HG02870 (cell line): ENCODE measurements around the gene GPM6B.

Experiments used
- ATAC-seq: cut with Tn5 transposase; IDR thresholded peaks from one replicate; pipeline ENCODE4 v1.9.1; 2021; ENCODE audit warnings: mild to moderate bottlenecking, moderate library complexity; ENCODE audit not compliant: unreplicated experiment

GPM6B gene, protein sequence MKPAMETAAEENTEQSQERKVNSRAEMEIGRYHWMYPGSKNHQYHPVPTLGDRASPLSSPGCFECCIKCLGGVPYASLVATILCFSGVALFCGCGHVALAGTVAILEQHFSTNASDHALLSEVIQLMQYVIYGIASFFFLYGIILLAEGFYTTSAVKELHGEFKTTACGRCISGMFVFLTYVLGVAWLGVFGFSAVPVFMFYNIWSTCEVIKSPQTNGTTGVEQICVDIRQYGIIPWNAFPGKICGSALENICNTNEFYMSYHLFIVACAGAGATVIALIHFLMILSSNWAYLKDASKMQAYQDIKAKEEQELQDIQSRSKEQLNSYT

DNA sequence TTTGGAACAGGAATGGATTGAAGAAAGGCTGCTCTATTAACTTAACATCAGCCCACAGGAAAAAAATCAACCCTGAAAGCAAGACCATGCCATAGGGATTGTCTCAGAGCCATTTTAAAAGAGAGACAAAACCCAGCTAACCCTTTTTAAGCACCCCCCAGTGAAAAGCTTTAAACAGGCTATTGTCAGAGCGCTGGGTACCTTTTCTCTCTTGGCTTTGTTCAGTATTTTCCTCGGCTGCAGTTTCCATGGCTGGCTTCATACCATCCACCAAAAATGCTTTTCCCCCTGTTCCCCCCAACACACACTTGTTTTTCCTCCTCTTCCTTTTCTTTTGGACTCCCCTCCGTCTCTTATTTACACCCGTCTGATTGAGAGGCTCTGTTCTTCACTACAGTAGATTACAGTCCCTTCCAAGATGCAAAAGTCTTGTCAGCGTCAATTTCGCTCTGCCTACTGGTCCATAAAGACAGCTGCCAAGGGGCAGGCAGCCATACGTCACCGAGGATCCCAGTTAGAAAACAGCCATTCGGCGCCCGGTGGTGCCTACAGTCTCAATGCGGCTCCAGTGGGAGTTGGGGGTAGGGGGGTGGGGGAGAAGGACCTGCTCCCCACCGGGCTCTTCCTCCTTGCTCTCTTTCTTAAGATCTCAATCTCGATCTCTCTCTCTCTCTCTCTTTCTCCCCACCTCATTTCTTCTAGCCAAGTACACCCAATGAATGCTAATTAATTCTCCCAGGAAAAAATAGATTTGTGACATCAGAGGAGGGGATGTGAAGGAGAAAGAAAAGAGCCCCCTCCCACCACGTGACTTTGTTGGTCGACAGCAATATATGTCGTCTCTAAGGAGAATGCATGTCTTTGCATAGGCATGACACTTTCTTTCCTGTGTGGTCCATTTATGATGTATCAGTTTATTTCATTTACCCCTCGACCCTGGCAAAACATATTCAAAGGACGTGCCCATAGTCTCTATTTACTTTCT lies at the start of gene GPM6B:
Gene GPM6B, minus strand, starts transcription at position 451 of the 985 bp plus-strand sequence. Its CDS starts 189 bp downstream, at position 262.
- no peak for ATAC-seq

DNA sequence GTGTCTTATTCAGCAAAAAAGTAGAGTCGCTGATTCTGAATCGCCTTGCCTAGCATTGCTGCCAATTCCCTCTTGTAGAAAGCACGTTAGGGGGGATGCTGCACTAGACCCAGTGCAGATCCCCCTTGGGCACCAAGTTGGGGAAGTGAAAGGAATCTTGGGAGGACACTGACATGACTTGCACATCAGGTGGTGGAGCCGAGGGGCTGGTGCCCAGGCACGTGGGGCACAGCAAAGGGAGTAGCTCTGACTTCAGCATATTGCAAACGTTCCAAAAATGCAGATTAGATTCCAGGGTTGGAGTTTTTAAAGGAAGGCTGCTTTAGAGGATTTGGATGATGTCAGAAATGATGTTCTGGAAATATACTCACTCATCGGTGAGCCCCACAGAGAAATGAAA lies 47.4 kb upstream of the GPM6B start:
- ATAC-seq = no peak

DNA sequence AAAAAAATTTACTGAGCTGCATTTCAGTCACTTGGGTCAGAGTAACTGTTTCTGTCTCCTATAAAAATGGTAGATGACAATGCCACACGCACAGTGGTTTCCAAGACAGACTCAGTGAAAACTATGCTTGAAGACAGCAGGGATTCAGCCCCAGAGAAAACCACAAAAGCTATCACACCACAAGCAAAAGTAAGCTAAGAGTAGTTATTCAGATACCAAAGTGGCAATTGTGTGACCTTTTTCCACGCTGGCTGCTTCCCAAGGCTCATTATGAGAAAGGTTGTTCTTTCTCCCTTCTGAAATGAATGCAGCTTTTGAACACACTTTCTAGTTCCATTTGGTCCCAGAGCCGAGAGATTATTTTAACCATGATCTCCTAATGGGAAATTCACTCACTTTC lies 46.4 kb upstream of the GPM6B start:
- no peak for ATAC-seq

DNA sequence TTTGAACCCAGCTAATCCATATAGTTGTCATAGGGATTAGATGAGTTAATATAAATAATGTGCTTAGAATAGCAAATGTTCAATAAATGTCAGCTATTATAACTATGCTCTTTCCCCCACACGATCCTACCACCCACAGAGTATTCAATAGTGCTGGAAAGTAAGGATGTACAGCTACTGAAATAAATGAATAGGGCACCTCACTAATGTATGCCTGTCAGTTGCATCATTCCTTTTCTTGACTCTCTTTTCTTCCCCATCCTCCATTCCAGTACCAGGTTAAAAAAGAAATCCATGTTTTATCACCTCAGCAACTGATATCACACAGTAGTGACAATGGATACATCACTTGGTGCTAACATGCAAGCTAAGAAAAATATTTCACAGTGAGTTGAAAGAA lies 42.8 kb upstream of the GPM6B start:
- ATAC-seq = no peak

DNA sequence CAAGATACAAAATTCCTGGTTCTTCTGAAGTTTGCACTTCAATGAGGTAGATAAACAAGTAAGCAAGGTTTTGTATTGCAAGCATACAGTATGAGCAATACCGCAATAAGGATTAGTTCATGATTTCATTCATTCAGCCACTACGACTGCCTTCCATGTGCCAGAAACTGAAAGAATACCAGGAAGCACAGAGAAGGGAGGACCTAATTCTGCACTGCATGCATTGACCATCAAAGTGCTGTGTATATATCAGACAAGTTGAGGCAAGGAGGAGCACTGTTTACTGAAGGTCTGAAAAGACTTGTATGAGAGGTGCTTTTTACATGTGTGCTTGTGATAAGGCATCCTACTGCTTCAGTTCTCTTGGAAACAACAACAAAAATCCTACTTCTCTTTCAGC lies 40.9 kb upstream of the GPM6B start:
- ATAC-seq = no peak

DNA sequence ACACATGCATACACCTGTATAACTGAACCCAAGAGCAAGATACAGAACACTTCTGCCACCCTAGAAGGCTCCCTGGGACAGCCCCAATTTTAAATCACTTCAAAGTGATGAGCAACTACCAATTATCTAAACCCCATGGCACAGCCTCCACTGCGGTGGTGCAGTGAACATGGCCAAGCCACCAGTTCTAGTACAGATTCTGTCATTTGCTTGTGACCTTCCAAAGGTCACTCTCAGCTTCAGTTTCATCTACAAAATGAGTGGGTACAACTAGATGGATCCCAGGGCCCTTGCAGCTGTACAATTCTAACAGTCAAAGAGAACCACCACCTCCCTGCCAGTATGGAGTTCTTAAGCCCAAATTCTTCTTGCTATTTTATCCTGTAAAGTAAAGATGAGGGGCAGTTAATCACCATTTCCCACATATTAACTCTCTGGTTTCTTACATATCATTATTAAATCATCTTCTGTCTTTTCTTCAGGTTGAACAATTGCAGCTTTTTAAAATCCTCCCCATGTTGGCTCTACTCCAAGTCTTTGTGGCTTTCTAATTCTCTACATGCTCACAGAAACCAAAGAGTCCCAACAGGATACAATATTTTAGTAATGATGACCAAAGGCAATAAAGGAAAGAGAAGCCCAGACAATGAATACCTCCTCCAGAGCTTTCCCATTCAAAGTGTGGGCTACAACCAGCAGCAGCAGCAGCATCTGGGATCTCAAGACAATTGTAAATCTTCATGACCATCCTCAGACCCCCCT lies 39.0 kb upstream of the GPM6B start:
- no peak for ATAC-seq

DNA sequence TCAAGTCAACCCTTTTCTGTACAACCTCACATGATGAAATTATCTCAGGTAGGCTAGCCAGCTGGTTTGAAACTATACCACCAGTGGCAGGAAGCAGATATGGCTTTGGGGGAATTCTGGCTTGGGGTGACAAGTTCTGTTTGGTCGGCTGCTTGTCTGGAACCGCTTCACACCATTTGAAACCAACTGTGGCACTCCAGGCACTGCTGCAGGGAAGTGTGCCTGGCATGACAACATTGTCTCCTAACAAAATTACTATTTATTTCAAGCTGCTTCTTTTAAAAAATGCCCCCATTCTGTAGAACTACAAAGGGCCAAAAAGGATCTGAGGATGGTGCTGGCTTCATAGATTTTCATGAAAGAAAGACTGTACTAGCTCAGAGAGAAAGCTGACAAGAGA lies 37.1 kb upstream of the GPM6B start:
- no peak for ATAC-seq

DNA sequence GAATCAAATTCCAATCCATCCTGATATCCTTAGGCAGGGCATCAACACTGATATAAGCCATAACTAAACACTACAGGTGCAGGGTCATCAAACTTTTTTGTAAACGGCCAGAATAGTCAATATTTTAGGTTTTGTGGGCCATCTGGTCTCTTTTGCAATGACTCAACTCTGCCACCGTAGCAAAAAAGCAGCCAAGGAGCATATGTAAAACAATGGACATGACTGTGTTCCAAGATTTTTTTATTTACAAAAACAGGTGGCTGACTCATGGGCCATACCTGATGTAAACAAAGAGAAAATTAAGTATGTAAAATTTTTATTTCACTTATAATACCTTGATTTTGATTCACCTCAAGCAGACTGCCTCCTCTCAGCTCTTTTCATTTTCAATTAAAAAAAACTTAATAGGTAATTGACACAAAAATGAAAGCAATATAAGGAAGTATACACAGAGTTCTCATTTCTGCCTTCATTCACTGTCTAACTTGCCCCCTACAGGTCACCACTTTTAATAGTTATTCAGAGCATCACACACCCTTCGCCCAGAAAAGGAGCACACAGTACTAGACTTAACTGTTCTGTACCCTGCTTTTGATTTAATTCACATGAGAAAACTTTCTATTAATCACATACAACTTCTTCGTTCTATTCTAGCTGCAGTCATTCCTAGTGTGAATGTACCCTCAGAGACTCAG lies 35.3 kb upstream of the GPM6B start:
- ATAC-seq = peak; percentile 48

DNA sequence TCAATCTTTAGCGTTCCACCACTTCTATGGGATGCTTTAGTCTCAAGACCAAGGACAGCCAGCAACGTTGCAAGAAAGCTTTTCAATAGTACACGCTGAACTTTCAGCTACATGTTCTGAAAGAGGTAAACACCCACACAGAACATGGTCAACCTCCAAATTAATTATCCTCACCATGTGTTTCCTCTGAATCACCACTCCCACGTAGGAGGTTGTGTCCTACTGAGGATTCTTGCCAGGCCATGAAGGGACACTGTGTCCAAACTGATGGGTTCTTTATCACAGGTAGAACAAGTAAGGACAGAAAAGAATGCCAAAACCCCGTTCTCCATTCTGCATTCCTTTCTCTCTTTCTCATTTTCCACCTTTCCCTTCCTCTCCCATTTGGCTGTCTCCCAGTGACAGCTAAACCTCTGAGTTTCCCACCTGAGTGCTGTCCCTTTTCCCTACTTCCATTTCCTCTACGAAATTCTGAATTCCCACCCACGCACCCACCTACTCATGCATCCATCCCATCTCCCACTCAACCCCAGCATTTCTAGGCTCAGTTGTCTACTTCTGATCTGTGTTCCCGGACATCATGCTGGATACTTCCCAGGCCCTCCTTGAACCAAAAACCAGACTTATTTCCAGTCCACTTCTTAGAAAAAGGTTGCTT lies 29.0 kb upstream of the GPM6B start:
- no peak for ATAC-seq

DNA sequence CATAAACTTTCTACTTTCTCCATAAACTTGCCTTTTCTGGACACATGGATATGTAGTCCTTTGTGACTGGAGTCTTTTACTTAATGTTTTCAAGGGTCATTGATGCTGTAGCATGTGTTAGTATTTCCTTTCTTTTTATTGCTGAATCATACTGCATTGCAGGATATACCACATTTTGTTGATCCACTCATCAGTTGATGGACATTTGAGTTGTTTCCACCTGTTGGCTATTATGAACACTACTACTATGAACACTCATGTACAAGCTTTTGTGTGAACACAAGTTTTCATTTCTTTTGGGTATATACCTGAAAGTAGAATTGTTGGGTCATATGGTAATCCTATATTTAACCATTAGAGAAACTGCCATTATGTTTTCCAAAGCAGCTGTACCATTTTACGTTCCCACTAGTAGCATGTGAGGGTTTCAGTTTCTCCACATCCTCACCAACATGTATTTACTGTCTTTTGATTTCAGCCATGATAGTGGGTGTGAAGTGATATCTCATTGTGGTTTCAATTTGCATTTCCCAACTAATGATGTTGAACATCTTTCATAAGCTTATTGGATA lies 26.3 kb upstream of the GPM6B start:
- no peak for ATAC-seq

DNA sequence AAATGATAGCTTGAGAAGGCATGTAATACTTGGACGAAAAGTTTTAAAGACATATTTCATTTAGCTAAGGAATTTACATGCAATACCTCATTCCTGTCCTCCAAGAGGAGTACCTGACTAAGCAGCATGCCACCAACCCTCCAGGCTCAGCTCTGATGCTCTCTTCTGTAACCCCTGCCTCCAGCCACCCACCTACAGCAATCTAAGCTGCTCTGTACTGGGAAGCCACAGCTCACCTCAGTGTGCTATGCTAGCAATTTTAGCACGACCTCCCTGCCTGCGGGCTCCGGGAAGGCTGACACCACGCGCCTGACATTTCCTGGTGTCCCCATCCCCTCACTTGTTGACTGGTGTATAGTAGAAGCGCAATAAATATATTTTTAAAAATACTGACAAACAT lies 23.2 kb upstream of the GPM6B start:
- no peak for ATAC-seq

DNA sequence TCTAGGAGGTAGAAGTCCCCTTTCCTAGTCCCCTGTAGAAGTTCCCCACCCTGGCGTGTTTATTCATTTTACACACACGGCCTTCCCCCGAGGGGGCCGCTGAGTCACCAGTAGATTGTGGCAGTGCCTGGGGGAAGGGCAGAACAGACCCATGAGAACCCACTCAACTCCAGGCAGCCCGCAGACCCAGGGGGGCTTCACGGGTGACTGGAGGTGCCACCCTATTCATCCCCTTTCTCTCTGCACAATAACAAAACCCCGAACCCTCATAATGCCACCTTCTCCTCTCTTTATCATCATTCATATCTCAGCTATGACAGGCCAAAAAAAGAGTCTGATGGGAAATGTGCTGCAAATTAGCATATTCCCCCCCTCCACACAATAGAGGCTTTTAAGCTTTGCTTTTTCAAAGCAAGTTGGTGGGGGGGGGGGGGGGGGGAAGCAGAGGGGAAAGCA lies 20.4 kb upstream of the GPM6B start:
- ATAC-seq = no peak

DNA sequence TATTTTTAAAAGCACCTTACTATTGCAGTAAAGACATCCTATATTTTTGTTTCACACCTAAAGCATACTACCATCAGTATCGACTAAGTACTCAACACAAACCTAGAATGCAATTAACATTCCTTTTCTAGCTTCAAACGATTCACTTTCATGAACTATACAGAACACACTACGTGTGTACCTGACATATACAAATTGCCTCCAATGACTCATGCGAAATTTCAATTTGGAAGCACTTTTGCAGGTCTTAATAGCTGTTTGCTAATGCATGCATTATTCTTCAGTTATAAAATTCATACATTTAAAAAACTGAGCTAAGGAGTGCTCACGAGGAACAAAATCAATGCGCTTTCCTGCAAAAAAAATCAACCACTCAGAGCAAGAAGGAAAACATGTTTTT lies 19.7 kb upstream of the GPM6B start:
- ATAC-seq = no peak

DNA sequence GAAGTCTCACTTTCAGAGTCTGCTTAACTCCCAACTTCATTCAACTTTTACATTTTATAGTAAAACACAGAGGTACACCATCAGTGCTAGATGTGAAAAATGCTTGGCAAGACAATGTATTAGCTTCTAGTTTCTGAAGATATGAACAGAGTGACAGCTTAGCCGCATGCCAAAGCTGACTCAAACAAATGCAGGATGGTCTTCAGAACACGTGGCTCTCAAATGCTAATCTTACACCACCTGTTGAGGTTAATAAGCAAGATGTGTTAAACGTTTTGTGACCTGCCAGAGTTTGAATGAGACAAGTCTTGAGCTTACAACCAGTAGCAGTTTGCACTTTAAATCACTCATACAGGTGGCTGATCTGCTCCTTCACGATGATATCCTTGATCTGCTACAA lies 18.9 kb upstream of the GPM6B start:
- no peak for ATAC-seq

DNA sequence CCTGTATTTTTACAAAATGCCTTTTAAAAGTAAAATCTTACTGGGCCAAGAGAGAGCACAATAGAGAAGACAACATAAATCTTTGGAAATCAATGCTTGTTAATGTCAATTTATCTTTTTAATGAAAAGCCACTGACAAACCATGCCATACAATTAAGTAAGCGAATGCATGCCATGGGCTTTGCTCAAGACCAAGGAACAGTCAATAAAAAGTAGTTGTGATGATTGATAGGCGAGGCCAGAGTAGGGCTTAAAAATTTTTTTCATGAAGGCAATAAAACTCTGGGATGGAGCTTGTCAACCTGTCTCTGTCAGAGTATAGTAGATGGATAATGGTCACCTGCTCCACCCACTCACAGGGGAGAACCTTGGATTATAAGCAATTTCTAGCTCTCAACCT lies 17.5 kb upstream of the GPM6B start:
- no peak for ATAC-seq

DNA sequence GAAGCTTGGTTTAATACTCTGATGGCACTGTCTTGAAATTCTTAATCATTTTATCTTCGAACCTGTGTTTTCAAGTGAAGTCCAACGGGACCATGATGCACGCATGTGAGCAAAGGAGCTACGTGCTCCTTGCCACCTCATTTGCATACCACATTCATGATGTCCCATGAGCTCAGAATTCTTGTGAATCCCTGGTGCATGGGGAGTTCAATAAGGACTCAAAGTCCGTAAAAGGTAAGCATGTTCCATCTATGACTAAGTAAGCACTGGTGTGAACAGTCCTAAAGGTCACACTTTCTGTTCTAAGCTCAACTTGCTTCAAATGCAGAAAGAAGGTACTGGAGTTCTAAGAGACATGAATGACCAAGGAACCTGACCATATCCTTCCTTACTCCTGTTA lies 13.1 kb upstream of the GPM6B start:
- no peak for ATAC-seq

DNA sequence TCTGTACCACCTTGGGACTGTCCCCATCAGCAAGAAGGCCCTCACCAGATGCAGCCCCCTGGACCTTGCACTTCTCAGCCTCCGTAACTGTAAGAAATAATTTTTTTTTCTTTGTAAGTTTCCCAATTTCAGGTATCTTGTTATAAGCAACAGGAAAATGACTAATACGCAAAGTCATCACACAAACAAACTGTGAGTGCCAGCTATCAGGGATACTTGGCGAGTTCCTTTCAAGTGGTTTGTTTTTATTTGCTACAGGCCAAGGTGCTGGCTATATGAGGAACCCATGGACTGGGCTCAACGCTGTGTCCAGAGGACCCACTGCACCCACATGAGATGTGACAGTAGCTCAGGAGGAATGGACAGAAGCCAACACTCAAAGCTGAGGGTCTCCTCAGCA lies 11.5 kb upstream of the GPM6B start:
- no peak for ATAC-seq

DNA sequence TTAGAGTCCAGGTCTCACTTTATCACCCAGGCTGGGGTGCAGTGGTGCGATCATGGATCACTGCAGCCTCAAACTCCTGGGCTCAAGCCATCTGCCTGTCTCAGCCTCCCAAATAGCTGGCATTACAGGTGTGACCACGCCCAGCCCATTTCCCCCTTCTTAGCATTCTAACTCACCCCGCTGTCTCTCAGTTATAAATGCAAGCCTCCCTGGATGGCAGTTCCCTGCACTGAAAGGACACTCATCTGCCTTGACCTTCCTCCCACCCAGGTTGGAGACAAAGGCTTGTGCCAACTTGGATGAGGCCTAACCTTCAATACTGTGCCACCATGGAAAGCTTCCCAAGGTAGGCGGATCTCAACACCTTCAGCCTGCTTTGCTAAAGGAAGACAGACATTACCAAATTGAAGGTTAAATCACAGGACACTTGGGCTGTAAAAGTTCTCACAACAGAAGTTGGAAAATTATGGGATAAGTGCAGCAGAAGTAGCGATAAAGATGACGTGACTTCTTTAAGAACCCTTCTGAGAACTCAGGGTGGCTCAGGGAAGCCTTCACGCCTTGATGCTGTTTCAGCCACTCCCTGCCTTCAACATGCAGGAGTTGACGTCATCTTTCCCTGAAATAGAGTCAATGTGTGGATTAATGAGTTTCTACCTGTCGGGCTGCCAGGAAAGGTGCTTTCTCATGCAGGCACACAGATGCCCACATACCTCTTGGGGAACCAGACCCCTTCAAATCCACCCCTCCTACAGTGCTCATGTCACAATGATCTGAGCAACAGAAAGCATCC lies 10.6 kb upstream of the GPM6B start:
- ATAC-seq = no peak

DNA sequence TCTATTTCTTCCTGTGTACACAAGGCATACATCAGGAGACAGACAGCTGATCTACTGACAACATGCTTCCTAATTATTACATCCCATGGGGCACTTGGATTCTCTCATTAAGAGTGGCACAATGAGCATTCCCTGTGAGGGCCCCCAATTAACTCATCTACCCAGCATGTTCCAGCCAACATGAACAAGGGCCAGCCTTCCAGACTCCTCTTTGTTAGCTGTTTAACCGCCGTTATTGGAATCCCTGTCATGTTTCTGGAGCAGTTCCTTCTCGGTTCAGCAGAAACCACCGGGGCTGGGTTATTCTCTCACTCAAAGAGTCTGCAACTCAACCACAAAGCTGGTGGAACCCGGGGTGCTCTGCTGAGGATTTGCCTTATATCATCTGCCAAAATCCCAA lies 9.9 kb upstream of the GPM6B start:
- ATAC-seq = no peak
